Measurements from ENCODE around the gene GNB3. TPM values are rescaled to one million over a fixed set of nuclear protein-coding genes. Genes with fewer than 3 reads are reported as not detected.
"Not testable (repeated sequence)": the region's sequence is repeated elsewhere in the genome, so short reads cannot be mapped to it uniquely, and the experiment has no call there.

Gene GNB3
- polyA plus RNA-seq, 3 donors, result 5.9 to 9.2 (median 8.4) TPM

DNA sequence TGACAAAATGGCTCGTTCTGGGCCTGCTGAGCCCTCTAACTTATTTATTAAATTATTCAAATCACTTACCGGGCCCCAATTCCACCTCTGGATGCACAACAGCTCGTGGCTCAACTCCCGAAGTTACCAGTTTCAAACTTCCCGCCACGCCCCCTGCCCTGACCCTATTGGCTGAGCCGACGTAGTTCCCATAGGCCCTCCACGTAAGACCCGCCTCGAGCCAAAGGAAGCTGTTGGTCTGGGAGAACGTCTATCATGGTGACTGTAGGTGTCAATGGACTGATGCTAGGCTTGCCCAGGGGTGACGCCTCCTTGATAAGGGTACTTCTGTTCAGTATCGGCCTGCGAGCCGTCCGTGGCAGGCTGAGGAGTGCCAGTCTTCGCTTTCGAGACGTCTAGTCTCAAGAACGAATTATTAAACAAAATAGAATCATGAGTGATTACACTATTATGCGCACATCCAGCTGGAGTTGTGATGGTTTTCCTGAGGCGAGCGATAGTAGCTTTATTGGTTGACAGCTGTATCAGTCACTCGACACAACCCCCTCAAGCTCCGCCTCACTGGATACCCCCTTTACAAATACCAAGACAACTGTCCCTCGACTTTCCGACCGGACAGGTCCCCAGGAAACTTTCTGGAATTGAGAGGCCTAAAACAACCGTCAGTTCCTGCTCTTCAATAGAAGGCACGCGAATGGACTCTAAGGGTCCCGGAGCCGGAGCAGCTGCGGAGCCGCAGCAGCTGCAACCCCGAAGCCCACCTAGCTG, 10.6 kb downstream of the GNB3 start, which contains the start of gene CDCA3:
Gene CDCA3, minus strand, starts transcription at position 134 of the 768 bp plus-strand sequence. CDS start 334 bp downstream, outside the sequence.
- DNase-seq (ENCODE audit: extremely low read depth in 1 of 11, low read depth in 9 of 11, low spot score in 4 of 11), result peak; percentile 83 to 97 (median 91)

DNA sequence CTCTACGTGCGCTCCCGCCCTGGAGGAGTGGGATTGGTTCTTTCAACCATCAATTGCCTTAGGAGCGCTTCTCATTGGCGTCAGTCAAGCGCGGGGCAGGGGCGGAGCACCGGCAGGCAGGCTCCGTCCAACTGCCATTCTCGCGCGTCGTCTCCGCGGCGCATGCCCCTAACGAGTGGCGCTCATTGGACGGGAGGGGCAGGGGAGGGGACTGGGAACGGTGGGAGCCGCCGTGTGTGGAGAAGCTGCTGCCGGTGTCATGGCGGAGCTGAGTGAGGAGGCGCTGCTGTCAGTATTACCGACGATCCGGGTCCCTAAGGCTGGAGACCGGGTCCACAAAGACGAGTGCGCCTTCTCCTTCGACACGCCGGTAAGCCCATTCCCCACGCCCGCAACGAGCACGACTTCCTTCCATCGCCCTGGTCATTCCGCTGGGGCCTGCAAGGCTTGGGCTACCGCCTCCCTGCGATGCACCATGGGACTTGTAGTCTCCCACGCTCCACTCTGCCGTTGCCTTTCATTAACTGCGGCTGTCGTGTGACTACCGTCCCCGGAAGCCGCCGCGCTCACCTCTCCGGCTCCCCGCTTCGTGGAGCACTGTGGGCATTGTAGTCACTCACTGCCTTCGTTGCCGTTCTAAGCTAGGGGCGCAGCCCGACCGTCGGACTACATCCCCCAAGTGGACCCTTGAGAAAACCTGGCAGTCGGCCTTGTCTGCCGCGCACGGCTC, 11.4 kb downstream of the GNB3 start, which contains the start of gene USP5:
Gene USP5, plus strand, starts transcription at position 230 of the 730 bp plus-strand sequence. Its CDS starts 30 bp downstream, at position 260.
- DNase-seq (ENCODE audit: extremely low read depth in 1 of 11, low read depth in 9 of 11, low spot score in 4 of 11), result peak; percentile 97 to 99 (median 99)

DNA sequence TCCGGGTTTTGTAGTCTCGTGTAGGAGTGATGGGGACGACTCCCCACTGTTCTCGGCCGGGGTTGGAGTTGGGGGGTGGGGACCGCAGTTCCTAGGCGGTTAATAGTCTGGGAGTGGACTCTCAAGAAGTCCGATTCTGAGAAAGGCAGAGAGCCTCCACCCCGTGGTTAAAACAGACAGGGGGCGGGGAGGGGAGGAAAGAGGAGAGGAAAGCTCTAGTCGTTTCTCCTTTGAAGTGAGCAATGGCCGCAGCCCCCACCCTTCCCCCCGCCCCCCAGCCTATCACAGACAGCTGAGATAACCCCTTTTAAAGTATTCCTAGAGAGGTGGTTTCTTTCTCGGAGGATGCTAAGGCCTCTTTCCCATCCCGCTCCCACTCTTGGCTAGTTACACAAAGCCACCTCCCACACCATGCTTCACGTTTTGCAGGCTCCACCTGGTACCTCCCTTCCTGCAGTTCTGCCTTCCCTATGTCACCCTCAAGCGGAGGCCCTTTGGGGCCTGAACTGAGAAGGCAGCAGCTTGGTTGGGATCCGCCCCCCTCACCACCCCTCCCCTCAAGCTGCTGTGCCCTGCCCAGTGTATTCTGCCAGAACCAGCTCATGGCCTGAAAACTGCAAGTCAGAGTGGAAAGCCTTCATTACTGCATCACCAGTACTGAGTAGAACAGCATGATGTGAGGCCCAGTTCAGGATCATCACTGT, 12.1 kb downstream of the GNB3 start:
- DNase-seq (ENCODE audit: extremely low read depth in 1 of 11, low read depth in 9 of 11, low spot score in 4 of 11), result no peak

DNA sequence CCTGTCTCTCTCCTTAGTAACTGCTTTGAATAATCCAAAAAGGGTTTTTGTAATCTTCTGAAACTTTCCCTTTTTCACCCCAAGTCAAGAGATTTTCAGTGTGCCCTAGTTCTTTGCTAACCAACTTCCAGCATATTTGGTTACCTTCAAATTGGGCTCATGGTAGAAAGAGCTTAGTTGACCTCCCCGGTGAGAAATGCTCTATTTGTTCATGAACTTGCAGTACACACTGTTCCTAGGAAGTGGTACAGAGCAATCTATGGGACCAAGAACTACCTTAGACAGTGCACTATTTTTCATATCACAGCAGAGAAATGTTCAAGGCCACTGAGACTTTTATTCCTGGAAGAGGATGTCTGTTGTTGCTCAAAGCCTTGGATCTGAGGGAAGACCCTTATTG, 12.9 kb downstream of the GNB3 start:
- DNase-seq (ENCODE audit: extremely low read depth in 1 of 11, low read depth in 9 of 11, low spot score in 4 of 11), result no peak

DNA sequence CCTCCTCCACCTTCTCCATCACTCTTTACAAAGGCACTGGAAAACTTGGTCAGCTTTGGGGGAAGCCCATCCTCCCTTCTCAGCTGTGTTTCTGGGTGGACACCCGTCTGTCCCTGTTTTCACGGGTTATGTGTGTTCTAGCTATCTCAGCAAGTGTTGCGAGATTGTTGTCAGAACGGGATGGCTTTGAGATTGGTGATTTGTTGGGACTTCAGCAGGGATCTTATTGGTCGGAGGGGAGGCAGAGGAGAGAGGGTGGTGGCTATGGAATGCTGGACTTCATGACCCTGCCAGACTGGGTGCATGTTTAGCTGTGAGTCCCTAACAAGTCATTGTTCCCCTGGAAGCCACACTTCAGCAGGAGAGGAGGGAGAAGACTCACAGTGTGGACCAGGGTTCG, 13.3 kb downstream of the GNB3 start:
- no peak for DNase-seq (ENCODE audit: extremely low read depth in 1 of 11, low read depth in 9 of 11, low spot score in 4 of 11)

DNA sequence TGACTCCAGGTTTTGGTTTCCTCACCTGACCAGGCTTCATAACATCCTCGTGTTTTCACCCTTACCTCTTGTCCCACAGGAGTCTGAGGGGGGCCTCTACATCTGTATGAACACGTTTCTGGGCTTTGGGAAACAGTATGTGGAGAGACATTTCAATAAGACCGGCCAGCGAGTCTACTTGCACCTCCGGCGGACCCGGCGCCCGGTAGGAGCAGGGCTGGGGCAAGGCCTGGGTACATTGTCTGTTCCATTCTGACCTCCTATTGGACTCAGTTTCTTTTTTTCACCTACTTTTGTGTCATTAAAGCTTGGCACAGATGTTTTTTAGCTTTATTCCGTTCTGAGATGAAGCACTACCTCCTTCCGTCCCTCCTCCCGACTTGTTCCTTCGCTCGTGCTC, 14.6 kb downstream of the GNB3 start:
- DNase-seq (ENCODE audit: extremely low read depth in 1 of 11, low read depth in 9 of 11, low spot score in 4 of 11), result no peak

DNA sequence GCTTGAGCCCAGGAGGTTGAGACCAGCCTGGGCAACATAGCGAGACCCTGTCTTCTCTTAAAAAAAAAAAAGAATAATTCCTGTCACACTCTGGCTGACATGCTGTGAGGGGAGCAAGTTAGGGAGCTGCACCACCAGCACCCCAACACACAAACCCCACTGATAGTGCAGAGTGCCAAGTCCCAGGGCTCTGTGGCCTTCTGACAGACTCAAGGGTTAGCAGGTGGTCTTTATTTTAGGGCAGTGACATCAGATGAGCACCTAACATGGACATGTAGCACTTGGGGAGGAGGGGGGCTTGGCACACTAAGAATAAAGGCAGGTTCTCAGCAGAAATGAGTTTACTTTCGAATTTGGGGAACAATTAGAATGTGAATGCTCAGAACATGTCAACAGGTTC, 18.1 kb downstream of the GNB3 start:
- DNase-seq (ENCODE audit: extremely low read depth in 1 of 11, low read depth in 9 of 11, low spot score in 4 of 11), result no peak

DNA sequence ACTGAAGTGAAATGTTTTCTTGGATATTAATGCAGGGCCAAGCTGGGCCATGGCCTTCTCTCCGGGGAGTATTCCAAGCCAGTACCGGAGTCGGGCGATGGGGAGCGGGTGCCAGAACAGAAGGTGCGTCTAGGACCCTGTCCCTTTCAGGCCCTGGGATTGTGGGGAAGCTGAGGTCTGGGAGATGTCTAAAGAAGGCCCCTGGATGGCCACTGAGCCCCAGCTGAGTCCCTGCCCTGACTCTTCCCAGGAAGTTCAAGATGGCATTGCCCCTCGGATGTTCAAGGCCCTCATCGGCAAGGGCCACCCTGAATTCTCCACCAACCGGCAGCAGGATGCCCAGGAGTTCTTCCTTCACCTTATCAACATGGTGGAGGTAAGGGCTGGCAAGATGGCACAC, 19.4 kb downstream of the GNB3 start:
- no peak for DNase-seq (ENCODE audit: extremely low read depth in 1 of 11, low read depth in 9 of 11, low spot score in 4 of 11)

DNA sequence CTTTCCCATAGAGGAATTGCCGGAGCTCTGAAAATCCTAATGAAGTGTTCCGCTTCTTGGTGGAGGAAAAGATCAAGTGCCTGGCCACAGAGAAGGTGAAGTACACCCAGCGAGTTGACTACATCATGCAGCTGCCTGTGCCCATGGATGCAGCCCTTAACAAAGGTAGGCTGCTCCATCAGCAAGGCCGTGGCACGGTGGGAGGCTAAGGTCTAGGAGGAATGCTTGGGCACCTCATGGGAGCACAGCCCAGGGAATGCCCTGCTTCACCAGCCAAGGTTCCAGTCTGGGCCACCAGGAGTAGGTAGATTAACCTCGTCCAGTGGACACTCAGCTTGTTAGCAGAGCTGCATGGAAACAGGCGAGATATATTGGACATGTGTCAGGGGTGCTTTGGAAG, 20.2 kb downstream of the GNB3 start:
- DNase-seq (ENCODE audit: extremely low read depth in 1 of 11, low read depth in 9 of 11, low spot score in 4 of 11), result no peak

DNA sequence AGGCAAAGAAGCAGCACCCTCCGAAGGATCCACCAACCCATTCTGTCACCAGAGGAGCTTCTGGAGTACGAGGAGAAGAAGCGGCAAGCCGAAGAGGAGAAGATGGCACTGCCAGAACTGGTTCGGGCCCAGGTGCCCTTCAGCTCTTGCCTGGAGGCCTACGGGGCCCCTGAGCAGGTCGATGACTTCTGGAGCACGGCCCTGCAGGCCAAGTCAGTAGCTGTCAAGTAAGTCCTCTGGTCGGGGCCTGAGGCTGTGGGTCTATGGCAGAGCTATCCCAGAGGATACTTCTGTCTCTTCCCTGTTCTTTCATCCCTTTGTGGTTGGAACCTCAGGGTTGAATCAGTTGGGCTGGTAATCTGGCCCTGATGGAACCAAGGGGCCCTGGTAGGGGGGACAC, 20.7 kb downstream of the GNB3 start:
- no peak for DNase-seq (ENCODE audit: extremely low read depth in 1 of 11, low read depth in 9 of 11, low spot score in 4 of 11)

DNA sequence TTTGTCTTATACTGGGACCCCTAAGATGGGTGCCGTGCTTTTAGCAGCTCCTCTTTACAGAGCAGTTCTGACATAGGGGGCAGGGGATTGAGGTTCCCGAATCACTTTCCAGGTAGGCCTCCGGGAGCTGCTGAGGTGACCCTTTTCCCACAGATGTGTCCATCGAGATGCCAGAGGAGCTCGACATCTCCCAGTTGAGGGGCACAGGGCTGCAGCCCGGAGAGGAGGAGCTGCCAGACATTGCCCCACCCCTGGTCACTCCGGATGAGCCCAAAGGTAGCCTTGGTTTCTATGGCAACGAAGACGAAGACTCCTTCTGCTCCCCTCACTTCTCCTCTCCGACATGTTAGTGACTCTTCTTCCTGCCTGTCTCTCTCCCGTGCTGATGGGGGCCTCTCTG, 22.3 kb downstream of the GNB3 start:
- no peak for DNase-seq (ENCODE audit: extremely low read depth in 1 of 11, low read depth in 9 of 11, low spot score in 4 of 11)

DNA sequence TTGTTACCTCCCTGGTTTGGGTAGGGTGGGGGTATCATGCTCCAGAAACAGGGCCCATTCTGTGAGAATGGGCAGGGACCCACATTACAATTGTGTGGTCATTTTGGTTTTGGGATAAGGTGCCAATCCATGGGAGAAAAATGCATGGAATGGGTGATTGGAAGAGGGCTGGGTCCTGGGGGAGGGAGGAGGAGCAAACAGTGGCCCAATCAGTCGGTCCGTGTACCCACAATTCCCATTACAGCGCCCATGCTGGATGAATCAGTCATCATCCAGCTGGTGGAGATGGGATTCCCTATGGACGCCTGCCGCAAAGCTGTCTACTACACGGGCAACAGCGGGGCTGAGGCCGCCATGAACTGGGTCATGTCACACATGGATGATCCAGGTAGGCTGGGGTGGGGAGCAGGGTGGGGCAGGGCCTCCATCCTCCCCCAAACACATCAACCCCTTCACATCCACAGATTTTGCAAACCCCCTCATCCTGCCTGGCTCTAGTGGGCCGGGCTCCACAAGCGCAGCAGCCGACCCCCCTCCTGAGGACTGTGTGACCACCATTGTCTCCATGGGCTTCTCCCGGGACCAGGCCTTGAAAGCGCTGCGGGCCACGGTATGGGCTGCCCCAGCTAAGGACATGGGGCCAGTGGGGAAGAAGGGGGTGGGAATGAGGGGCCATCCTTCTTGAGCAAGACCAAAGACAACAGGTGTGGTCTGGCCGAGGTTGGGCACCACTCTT, 23.0 kb downstream of the GNB3 start:
- no peak for DNase-seq (ENCODE audit: extremely low read depth in 1 of 11, low read depth in 9 of 11, low spot score in 4 of 11)

DNA sequence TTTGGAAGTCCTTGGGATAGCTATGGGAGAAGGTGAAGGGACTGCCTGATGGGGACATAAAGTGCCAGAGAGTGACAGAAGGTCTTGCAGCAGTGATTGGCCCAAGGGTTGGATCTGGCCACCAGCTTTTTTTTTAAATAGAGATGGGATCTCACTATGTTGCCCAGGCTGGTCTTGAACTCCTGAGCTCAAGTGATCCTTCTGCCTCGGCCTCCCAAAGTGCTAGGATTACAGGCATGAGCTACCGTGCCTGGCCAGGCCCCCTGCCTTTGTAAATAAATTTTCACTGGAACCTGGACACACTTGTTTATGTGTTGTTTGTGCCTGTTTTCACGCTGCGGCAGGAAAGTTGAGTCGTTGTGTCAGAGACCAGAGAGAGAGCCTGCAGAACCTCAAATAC, 24.6 kb downstream of the GNB3 start:
- not testable (repeated sequence) for DNase-seq (ENCODE audit: extremely low read depth in 1 of 11, low read depth in 9 of 11, low spot score in 4 of 11)

DNA sequence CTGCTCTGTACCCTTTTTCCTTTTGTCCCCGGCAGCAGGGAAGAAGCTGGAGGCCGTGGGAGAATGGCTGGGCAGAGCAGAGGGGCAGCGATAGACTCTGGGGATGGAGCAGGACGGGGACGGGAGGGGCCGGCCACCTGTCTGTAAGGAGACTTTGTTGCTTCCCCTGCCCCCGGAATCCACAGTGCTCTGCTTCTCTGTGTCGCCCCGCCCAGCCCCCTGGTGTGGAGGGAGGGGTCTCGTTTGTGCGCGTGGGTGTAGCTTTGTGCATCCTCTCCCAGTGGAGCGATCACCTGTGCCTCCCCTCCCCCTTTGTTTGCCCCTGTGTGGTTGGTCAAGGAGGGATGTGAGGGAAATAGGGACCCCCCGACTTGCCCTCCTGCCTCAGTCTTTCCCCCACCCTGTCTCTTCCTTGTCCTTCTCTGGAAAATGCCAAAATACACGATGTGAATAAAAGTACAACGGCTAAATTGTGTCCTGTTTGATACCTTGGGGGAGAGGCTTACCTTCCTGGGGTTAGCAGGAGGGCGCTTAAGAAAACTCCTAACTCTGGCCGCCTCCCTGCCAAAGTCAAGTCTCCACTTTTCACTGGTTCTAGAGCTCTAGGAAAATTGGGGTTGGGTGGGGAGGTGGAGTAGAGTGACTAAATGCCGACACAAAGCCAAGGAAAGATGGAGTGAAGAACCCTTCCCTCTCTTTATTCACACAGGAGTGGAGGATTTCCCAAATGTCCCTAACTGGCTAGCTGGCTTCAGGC, 25.6 kb downstream of the GNB3 start:
- no peak for DNase-seq (ENCODE audit: extremely low read depth in 1 of 11, low read depth in 9 of 11, low spot score in 4 of 11)

DNA sequence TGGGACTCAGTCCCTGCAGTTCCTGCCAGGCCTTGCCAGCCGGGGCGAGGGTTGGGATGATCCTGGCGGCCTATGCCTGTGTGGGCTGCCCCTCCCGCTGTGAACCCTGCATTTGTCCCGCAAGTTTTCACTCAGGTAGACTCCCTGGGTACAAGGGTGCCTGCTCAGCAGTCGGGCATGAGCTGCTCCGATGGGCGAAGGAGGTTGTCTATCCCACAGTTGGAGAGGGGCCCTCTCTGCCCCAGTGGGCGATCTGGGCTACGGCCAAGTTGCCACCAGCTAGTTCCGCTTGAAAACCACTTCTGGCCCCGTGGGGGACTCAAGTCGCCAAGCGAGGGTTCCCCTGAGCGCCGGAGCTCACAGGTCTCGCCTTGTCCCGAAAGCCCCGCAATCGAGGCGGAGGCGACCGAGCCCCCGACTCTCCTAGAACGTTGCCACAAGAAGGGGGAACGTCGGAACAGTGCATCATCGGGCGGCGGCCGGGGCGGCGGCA, 26.2 kb downstream of the GNB3 start:
- no peak for DNase-seq (ENCODE audit: extremely low read depth in 1 of 11, low read depth in 9 of 11, low spot score in 4 of 11)

DNA sequence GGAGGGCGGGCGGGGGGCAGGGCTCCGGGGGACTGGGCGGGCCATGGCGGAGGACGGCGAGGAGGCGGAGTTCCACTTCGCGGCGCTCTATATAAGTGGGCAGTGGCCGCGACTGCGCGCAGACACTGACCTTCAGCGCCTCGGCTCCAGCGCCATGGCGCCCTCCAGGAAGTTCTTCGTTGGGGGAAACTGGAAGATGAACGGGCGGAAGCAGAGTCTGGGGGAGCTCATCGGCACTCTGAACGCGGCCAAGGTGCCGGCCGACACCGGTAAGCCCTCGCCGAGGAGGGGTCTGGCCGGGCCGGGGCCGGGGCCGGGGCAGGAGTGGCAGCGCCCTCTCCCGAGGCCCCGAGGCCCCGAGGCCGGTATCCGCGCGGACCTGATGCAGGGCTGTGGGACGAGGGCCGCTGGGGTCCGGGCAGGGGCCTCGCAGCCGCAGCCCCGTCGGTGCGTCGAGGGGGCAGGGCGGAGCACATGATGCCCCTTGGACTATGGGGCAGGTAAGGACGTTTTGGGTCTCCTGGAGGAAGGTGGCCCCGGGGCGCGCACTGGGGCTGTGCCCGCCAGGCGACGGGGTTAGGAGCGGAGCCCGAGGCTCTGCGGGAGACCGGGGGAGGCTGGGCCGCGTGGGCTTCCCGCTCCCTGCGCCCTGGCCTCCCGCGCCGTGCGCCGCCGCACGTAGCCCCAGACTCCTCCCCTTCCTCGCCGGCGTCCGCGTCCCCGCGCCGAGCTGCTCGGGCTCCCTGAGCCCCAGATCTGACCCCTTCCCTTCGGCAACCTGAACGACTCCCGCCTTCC, 26.9 kb downstream of the GNB3 start, which contains the start of gene TPI1:
Gene TPI1, plus strand, starts transcription at position 119 of the 798 bp plus-strand sequence. Its CDS starts 36 bp downstream, at position 155.
- DNase-seq (ENCODE audit: extremely low read depth in 1 of 11, low read depth in 9 of 11, low spot score in 4 of 11), result peak in 8 of 11 donors; percentile 61 to 79 (median 70)

All from renal cortex interstitium (tissue), 11 donors.